C4-2B (cell line): ENCODE measurements around the gene CARHSP1.

ENCODE experiments used
- CTCF ChIP-seq: fragments of 450-650 bp; conservative IDR thresholded peaks from 2 replicates; pipeline ENCODE4 v1.5.1; 2017; ENCODE audit warnings: mild to moderate bottlenecking
- ZFX ChIP-seq: fragments of 450-650 bp; IDR thresholded peaks from 2 replicates; pipeline ENCODE4 v1.6.1; 2017

GRCh38 chr16:8855972-8856371 is 12.8 kb downstream of the CARHSP1 start:
- no peak for TF ChIP-seq CTCF
- no peak for TF ChIP-seq ZFX
